NB4 (cell line): Measurements from ENCODE around the gene MAG.

Experiments used
- CTCF ChIP-seq: IDR thresholded peaks from one replicate; pipeline ENCODE4 v1.5.1; 2012; ENCODE audit warnings: low read depth, low read length
- MAX ChIP-seq: IDR thresholded peaks from 2 replicates; pipeline ENCODE4 v1.6.1; 2011; ENCODE audit warnings: low read depth, low read length
- POLR2A ChIP-seq: IDR thresholded peaks from 2 replicates; pipeline ENCODE4 v1.6.1; 2011; ENCODE audit warnings: mild to moderate bottlenecking; ENCODE audit not compliant: insufficient read length; ENCODE audit errors: extremely low read depth

GRCh38 chr19:35349614-35350521 is 57.9 kb downstream of the MAG start:
- TF ChIP-seq CTCF (no peak), POLR2A (no peak), MAX (no peak)
